HG03025 (cell line): ENCODE data around the gene STAB1.
"Not testable (repeated sequence)": the region's sequence is repeated elsewhere in the genome, so short reads cannot be mapped to it uniquely, and the experiment has no call there.

Source experiments
- ATAC-seq: cut with Tn5 transposase; IDR thresholded peaks from one replicate; pipeline ENCODE4 v1.9.1; 2021; ENCODE audit warnings: mild to moderate bottlenecking, moderate library complexity; ENCODE audit not compliant: unreplicated experiment, low FRiP score

The STAB1 gene

DNA sequence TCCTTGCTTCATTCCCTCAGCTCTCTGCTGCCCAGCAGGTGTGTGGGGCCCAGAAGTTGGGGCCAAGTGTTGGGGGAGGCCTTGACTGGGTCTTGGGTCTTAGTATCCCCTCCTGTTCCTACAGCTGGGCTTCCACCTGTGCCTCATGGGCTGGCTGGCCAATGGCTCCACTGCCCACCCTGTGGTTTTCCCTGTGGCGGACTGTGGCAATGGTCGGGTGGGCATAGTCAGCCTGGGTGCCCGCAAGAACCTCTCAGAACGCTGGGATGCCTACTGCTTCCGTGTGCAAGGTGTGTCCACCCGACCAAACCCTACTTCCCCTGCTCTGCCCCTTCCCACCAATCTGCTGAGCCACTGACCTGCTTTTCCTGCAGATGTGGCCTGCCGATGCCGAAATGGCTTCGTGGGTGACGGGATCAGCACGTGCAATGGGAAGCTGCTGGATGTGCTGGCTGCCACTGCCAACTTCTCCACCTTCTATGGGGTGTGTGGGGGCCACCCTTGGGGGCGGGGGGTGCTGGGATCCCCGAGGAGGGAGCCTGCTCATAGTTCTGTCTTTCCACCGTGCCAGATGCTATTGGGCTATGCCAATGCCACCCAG, 27.6 kb downstream of the STAB1 start:
- ATAC-seq = no peak

DNA sequence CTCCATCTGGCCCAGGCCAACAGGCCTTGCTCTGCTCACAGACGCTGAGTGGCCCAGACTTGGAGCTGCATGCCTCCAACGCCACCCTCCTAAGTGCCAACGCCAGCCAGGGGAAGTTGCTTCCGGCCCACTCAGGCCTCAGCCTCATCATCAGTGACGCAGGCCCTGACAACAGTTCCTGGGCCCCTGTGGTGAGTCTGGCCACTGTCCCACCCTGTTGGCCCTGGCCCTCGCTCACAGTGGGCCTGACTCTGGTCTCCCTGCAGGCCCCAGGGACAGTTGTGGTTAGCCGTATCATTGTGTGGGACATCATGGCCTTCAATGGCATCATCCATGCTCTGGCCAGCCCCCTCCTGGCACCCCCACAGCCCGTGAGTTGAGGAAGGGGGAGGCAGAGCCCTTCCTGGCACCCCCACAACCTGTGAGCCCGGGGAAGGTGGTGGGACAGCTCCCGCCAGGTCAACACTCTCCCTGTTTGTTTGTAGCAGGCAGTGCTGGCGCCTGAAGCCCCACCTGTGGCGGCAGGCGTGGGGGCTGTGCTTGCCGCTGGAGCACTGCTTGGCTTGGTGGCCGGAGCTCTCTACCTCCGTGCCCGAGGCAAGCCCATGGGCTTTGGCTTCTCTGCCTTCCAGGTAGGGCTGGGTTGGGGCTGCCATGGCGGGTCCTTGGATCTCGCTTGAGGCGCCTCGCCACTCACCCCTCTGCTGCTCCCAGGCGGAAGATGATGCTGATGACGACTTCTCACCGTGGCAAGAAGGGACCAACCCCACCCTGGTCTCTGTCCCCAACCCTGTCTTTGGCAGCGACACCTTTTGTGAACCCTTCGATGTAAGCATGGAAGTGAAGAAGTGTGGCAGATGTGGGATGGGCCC, 28.5 kb downstream of the STAB1 start:
- ATAC-seq = no peak

DNA sequence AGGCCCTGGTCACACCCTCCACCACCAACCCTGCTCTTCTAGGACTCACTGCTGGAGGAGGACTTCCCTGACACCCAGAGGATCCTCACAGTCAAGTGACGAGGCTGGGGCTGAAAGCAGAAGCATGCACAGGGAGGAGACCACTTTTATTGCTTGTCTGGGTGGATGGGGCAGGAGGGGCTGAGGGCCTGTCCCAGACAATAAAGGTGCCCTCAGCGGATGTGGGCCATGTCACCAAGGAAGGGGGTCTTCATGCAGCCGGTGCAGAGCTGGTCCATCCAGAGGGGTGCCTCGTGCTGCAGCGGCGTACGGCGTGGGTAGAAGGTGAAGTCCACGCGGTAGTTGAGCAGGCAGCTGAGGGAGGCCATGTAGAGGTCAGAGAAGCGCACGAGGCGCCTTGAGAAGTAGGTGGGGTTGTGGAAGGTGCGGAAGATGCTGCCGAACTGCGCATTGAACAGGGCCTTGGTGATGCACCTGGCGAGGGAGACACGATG, 29.2 kb downstream of the STAB1 start:
- ATAC-seq = no peak

DNA sequence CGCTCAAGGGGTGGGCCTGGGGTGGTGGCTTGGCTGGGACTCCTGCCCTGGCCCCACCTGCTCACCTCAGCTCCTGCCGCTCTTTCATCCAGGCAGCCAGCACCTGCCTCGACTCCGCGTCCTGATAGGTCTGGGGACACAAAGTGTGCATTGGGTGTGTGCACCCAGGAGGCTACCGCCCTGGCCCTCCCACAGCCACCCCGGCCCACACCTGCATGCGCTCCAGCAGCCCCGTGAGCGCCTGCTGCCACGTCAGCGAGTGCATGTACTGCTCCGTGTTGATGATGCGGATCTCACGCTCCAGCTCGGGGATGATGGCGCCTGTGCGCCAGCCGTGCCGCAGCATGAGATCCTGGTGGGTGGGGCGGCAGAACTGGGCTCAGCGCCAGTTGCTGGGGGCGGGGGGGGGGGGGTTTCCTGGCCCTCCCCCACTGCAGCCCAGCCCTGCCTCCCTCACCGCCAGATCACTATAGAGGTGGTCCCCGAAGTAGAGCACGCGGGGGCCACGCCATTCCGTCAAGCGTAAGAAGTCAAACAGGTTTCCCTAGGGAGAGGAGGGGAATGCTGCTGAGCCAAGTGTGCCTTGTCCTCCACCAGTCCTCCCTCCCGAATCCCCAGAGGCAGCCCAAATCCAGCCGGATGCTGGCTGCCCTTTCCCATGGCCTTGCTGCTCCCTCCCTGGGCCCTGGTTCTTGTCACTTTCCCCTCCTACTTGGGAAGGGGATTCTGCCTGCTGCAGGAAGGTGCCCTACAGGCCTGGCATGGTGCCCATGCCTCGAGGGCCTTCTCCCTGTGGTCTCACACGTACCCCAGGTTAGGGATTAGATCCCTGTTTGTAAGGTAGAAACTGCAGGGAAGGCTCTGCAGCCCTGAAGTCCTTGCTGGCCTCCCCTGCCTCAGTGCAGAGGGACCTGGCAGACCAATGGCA, 29.9 kb downstream of the STAB1 start:
- ATAC-seq = no peak

DNA sequence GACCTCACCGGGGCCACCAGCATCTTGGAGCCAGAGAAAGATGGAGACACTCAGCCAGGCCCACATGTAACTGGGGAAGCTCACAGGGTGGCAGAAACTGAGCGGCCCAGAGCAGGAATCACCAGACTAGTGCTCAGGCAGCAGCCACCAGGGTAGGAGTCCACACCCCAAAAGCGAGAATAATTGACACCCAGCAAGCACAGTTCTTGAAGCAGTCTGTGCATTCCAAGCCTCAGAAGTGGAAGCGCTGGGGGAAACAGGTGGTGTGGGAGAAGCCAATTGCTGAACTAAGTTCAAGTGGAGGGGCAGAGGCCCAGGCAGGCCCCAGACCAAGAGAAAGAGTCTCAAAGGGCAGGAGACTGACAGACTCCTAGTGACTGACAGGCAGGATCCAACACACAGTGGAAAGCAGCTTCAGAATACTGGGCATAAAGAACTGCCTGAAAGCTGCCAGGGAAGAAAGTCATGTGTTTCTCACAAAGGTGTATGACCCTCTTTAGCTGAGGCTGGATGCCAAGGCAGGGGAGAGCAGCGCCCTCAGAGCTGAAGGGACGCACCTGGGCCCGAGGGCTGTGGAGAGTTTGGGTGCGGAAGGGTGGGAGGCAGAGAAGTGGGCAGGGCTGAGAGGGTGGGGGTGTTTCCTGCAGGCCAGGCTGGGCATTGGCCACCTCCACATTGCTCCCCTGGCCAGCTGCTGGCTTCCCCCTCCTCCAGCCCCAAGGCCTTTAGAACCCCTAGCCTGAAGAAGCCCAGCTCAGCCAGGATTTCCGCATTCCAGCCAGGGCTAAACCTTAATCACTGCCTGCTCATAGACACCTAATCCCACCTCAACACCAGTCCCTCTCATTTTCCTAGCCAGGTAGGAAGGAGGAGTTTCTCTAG, 30.8 kb downstream of the STAB1 start:
- ATAC-seq = no peak

DNA sequence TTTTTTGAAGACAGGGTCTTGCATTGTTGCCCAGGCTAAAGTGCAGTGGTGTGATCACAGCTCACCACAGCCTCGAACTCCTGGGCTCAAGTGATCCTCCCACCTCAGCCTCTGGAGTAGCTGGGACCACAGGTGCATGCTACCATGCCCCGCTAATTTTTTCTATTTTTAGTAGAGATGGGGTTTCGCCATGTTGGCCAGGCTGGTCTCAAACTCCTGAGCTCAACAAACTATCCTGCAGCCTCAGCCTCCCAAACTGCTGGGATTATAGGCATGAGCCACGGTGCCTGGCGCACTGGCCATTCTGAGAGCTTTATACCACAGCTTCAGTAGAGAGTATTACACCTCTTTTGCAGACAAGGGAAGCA, 31.5 kb downstream of the STAB1 start:
- not testable (repeated sequence) for ATAC-seq

DNA sequence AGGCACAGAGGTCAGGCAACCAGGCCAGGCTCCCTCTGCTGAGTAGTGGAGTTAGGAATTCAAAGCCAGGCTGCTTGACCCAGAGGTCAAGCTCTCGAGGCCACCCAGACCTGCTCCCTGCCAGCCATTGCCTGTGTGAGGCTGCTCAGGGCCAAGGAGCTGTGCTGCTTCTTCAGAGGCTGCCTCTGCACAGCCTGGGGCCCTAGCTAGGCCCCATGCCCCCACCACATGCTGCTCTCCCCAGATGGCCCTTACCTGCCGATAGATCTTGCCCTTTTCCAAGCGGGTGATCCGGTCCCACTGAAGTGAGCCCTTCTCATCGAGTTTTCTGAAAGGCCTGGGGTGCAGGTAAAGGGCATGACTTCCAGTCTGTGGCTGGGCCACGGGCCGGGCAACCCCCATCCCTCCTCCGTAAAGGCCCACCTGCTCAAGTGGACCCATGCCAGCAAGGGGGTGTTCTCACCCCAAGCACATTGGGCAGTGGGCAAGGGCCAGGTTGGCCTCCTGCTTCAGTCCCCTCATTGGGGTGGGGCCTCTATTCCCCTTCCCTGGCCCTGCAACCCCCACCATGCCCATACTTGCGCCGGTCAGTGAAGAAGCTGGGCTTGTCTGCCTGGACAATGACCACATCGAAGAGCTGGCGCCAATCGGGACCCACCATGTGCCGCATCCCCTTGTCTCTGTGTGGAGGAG, 32.0 kb downstream of the STAB1 start:
- ATAC-seq = no peak

DNA sequence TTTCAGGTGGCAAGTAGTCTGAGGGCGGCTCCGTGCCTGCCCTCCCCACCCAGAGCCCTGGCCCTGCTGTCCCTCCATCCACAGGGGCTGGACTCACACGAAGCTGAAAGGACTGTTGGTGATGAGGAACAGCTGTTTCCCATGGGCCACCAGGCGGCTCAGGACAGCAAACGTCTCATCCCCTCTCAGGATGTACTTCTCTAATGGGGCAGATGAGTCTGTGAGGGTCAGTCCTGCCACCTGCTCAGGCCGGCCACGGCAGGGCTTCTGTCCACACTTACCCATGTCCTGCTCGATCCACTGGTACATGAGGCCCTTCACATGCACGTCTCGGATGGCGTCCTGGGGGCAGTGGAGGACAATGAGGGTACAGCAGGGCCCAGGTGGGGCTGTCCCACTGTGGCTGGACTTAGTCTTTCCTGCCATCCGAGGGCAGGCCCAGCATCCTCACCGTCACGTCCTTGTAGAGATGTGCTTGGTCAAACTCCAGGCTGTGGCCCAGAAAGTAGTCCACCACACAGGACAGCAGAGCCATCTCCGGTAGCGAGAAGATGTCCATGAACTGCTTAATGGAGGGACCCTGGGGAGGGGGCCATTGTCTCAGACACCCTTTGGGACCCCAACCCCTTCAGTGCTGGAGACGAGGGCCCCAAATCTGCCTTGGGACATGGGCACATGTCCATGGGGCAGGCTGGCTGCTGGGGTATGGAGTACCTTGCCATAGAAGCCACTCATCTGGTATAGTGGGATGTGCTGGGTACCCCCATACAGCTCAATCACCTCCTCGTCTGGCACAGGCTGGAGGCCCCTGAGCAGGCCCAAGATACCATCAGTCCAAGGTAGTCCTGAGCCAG, 32.8 kb downstream of the STAB1 start:
- no peak for ATAC-seq

DNA sequence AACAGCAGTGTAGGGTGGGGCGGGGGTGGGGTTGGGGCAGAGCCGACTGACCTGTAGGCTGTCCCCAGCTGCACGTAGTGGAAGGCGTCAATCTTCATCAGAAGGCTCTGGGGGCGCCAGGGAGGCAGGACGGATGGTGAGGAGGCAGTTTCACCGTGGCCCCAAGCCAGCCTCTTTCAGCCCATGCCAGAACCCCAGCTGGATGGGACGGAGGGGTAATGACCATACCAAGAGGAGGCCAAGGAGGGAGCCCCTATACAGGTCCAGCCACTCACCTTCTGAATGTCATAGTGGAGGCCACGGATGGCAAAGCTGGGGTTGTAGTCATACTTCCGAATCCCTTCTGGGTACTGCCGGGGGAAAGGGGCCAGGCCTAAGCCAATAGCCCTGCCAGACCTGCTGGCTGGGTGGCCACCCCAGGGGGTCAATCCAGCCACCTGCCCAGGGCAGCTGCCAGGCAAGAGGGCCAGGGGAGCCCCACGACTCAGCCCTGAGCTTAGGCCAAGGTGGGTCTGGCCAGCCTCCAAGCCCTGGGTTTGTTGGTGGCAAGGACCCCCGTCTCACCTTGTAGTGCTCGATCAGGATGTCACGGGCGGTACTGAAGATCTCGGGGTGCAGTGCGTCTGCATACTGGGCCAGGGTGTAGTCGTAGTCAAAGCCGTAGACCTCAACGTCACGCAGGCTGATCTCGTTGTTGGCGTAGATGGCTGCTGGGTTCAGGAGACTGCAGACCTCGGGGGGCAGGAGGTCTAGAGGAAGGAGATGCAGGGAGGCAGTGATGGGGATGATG, 33.6 kb downstream of the STAB1 start:
- no peak for ATAC-seq

DNA sequence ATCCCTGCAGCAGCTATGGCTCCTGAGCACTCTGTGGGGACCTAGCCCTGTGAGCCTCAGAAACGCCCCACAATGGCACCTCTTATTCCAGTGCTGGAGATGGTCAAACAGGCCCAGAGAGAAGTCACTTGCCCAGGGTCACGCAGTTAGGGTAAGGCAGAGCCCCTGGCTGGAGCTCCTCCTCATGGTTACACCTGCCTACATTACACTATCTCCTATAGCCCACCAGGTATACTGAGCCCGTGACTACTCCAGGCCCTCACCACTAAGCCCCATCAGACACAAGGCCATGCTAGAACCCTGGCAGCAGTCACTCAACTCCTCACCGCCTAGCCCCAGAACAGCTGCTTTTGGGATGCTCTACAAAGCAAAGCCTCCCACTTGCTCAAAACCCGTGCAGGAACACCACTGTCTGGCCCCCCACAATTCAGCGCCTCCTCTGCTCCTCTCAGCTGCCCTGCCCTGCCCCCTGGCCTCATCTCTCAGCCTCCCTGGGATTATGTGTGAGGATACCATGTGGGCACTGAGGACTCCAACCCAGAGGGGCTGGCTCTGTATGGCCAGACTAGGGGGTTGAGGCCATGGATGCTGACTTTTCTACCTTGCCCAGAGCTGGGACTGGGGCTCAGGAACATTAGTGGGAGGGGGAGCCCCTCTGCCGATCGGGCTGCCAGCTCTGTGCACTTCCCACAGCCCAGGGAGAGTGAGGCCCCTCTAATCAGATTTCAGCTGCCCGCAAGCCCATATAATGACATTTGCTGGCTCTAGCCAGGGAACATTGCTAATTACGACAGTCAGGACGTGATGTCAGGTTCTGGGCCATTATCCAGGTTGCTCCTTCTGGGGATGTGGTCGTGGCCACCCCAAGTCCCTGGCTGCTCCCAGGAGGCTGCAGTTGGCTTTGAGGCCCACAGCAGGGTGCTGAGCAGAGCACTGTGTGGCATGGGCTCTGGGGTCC, 34.5 kb downstream of the STAB1 start:
- no peak for ATAC-seq

DNA sequence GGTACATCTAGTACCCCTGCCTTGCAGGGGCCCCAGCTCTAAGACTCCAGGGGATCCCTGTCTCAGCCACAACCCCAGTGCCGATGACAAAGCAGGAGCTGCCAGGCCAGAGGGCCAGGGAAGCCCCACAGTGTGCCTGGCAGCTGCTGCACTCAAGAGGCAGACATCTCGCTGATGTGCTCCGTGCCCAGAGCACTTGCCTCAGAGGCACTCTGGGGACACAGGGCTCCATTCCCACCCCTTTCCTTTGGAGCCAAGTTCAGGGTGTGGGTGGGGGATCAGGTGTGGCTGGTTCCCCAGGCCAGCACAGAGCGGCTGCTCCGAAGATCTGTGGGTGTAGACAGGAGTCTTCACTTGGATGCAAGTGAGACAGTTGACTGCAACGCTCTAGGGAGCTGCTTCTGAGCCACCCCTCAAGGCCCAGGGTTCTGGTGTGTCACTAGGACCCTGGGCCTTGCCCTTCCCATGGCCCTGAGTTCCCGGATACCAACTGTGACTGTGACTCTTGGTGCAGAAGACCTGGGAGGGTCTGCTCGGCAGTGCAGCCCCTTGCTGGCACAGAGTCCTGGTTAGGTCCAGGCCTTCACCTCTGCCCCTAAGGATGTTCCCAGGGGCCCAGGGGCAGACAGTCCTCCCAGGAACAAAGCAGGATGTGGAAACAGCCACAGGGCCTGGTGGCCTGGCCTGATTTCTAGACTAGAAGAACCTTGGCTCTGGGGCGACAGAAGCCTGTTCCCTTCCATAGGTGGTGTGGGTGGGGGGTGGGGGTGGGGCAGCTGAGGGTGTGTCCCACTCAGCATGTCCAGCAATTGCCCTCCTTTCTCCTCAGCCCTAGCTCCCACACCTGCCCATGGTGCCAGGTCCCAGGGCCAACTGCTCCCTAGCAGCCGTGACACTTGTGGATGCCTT, 36.0 kb downstream of the STAB1 start:
- ATAC-seq = no peak

DNA sequence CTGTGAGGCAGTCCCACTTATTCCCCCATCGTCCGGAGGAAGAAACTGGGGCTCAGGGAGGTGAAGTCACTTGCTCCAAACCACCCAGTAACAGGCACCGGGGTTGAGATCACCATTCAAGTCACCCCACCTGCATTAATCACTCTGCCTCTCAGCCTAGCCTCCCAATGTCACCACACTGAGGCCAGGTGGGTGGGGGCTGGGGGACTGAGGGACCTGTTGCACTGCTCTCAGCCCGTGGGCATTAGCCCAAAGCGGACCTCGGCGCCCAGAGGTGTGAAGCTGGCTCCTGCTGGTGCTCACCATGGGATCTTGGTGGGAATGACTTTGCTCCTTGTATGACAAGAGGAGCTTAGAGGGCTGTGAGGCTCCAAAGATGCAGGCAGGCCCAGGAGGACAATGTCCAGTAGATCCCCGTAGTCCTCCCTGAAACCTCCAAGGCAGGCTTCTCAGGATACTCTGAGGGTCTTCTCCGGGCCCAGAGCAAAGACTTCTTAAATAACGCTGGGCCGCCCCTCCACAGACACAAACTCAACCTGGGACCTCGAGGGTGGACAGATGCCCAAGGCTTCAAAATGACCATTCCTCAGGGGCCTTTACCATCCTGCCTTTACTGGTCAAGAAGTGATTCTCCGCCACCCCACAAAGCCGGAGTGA, 36.9 kb downstream of the STAB1 start:
- ATAC-seq = no peak

DNA sequence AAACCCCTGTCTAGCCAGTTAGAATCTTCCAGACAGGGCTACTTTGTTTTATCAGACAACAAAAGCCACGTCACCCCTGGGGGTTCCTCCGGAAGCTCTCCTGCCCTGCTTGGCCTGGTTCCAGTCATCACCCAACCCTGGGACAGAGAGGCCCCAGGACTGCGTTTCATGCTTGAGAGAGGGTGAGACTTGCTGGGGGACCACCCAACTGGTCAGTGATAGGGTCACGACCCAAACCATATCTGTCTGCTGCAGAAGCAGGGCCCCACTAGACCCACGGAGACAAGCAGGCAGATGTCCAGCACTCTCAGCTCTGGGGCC, 37.3 kb downstream of the STAB1 start:
- ATAC-seq = no peak

DNA sequence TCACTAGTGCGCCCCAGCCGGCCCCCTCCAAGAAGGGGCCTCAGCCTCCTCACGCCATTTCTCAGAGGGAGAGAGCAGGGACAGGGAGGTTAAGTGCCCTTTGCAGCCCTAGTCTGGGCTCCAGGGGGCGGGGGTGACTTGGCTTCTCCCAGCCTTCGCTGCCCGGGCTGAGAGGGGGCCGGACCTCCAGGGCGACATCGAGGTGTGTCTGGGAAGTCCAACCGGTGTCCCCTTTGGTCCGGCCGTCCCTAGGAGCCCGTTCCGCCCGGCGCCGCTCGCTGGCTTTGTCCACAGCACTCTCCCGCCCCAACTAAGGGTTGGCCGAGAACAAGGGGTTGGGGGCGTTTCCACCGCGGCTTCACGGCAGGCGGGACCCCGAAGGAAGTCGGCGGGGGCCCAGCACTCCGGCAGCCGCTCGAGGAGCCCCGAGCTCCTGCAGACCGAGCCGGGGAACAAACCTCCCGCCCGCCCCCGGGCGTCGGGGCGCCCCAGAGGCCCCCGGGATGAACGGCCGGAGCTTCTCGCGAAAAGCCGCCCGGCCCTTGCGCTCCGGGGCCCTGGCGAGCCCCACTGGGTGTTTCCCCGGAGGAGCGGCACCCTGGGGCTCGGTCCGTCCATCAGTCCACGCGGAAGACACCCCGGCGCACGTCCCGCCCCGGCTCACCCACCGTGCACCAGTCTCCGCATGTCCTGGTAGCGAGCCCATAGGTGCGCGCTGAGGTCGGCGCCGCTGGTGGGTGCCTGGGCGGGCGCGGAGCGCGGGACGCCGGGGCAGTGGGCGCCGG, 37.9 kb downstream of the STAB1 start:
- ATAC-seq = no peak
